ENCODE measurements around the gene C6orf118. TPM values are rescaled to one million over a fixed set of nuclear protein-coding genes. Genes with fewer than 3 reads are reported as not detected.

Gene C6orf118
- total RNA-seq, 4 donors from 2014 or later = not detected

- H3K4me1 ChIP-seq = no peaks in the 10 kb centered on the region
These were observed 8.3 kb upstream of the C6orf118 start for GRCh38 chr6:165317723-165318122.

DNA sequence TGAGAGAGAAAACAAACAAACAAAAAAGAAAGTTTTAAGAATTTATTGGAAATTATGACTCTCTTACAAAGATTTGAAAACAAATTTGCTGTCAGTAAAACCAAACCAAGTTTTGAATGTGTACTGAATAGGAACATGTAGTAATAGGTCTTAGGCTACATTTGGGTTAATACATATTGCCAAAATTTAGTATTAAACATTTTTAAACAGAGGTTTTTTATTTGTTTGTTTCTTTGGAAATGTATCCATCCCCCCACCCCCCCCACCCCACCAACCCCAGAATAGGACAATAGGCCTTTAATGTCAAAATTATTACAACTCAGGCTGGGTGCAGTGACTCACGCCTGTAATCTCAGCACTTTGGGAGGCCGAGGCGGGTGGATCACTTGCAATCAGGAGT lies 2.5 kb downstream of the C6orf118 start:
- TF ChIP-seq POLR2A (IDR thresholded peaks at IDR 0.05) = no peak
- TF ChIP-seq, protein P1, sequence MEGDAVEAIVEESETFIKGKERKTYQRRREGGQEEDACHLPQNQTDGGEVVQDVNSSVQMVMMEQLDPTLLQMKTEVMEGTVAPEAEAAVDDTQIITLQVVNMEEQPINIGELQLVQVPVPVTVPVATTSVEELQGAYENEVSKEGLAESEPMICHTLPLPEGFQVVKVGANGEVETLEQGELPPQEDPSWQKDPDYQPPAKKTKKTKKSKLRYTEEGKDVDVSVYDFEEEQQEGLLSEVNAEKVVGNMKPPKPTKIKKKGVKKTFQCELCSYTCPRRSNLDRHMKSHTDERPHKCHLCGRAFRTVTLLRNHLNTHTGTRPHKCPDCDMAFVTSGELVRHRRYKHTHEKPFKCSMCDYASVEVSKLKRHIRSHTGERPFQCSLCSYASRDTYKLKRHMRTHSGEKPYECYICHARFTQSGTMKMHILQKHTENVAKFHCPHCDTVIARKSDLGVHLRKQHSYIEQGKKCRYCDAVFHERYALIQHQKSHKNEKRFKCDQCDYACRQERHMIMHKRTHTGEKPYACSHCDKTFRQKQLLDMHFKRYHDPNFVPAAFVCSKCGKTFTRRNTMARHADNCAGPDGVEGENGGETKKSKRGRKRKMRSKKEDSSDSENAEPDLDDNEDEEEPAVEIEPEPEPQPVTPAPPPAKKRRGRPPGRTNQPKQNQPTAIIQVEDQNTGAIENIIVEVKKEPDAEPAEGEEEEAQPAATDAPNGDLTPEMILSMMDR (IDR thresholded peaks at IDR 0.05) = no peak
- Histone ChIP-seq H3K4me1 (no peaks in the 10 kb centered on the region), H3K36me3 (no peaks in the 10 kb centered on the region), H3K4me3 (no peak overlapping the region), H3K27ac (no peak overlapping the region), H3K27me3 (no peaks in the 10 kb centered on the region), H3K9me3 (no peaks in the 10 kb centered on the region)
- no peak for DNase-seq

More at GRCh38 chr6:165317723-165318122, 8.3 kb upstream of the C6orf118 start:
- Histone ChIP-seq H3K4me3 (no peak overlapping the region), H3K27me3 (no peaks in the 10 kb centered on the region), H3K36me3 (no peaks in the 10 kb centered on the region), H3K9me3 (peaks cover 0 to 12% (median 0%) of the 10 kb centered on the region in 4 donors), H3K27ac (no peak overlapping the region)
- no peak for DNase-seq
- TF ChIP-seq POLR2A (IDR thresholded peaks at IDR 0.05) = no peak
- TF ChIP-seq, protein P1 (IDR thresholded peaks at IDR 0.05) = no peak

DNA sequence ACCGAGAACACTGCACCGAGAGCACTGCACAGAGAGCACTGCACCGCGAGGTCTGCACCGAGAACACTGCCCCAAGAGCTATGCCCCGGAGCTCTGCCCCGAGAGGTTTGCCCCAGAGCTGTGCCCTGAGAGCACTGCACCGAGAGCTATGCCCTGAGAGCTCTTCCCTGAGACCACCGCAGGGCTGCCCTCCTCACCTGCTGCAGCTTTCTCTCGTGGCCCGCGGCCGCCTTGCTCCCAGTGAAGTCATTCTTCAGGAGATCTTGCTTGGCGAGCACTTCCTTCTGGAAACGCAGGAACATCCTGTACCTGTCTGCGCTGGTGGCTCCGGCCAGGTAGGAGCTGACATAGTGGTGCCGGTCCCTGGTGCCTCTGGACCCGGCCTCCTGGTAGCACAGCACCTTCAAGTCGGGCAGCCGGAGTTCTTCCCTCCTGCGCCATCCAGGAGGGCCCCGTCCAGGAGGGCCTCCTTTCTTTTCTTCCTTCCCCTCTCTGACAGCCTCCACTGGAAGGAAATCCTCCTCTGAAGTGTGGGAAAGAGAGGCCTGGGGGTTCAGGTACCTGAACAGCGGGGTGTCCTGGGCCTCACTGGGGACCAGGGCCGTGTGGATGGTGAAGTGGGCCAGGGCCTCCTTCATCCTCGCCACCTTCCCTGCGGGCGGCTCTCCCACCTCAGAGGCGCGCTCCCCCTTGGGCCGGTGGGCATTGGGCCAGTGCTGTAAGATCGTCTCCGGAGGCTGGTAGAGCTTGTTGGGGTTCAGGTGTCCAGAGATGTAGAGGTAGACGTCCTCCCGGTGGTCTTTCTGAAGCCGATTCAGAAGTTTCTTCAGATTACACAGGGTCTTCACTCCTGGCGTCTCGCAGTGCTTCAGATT lies 7.8 kb downstream of the C6orf118 start:
- TF ChIP-seq, protein P1 (IDR thresholded peaks at IDR 0.05) = no peak
- TF ChIP-seq POLR2A (IDR thresholded peaks at IDR 0.05) = no peak
- Histone ChIP-seq H3K27me3 (no peaks in the 10 kb centered on the region), H3K27ac (no peak overlapping the region), H3K9me3 (no peaks in the 10 kb centered on the region), H3K4me1 (no peaks in the 10 kb centered on the region), H3K36me3 (no peaks in the 10 kb centered on the region), H3K4me3 (no peak overlapping the region)
- DNase-seq = no peak

DNA sequence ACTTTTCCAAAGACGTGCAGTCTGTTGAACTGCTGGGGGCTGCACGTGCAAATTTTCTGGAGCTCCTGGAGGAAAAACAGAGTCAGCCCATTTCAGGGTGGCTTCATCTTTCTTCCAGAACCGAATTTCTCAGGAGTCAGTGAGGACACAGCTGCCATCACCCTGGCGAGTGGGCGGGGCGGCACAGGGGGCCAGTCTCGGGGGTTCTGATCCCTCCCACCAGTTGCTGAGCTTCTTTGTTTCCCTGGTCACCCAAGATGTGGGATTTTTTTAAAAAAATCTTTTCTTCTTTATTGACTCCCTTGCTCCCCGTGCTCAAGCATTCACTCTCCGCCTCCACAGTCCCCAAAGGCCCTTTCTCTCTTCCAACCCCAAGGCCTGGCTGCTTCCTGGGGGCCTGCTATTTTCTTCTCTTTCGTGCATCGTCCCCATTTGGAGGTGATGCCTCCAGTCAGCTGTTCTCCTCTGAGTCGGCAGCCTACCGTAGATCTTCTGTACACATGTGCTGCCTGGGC lies 8.9 kb downstream of the C6orf118 start:
- no peak overlapping the region for H3K4me3 ChIP-seq
- no peaks in the 10 kb centered on the region for H3K27me3 ChIP-seq
- no peak for DNase-seq
- no peaks in the 10 kb centered on the region for H3K36me3 ChIP-seq
- H3K9me3 ChIP-seq = no peaks in the 10 kb centered on the region
- no peaks in the 10 kb centered on the region for H3K4me1 ChIP-seq
- H3K27ac ChIP-seq = no peak overlapping the region
- TF ChIP-seq POLR2A (IDR thresholded peaks at IDR 0.05) = no peak
- TF ChIP-seq, protein P1 (IDR thresholded peaks at IDR 0.05) = no peak

- no peak overlapping the region for H3K4me3 ChIP-seq
- no peaks in the 10 kb centered on the region for H3K27me3 ChIP-seq
- no peaks in the 10 kb centered on the region for H3K36me3 ChIP-seq
- no peaks in the 10 kb centered on the region for H3K4me1 ChIP-seq
- DNase-seq = no peak
- TF ChIP-seq, protein P1 (IDR thresholded peaks at IDR 0.05) = no peak
- H3K27ac ChIP-seq = no peak overlapping the region
- H3K9me3 ChIP-seq = no peaks in the 10 kb centered on the region
These were observed 10.5 kb downstream of the C6orf118 start for GRCh38 chr6:165298875-165299274.

Data from Peyer's patch (tissue), 4 donors.